Measurements from ENCODE around the gene ZFYVE9. TPM values are rescaled to one million over a fixed set of nuclear protein-coding genes. Genes with fewer than 3 reads are reported as not detected.

ZFYVE9 gene
- total and polyA plus RNA-seq, 9 of the 15 experiments (the other 6 are each of a cell fraction or from before 2014, with no cell fraction given) = 0.52 to 14.4 (median 8.9) TPM

DNA sequence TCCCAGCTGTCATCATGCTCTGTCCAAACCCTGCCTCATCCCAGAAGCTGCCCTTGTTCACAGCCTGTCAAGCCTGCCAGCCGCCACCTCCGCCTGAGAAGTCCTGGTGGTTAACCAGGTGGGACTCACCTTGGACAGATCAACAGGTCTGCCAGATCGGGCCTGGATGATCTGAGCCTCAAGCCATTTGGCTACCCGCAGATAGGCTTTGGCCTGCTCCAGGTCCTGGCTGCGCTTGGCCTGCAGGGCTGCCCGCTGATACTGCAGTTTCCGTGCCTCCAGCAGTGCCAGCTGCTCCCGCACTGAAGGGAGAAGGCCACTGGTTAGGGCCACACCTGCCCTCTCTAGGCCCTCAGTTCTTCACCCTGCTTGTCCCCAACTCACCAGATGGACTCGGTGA lies 215.5 kb downstream of the ZFYVE9 start:
- ATAC-seq = no peak
- H3K27ac ChIP-seq (ENCODE audit: extremely low read depth, low read depth, low read length) = no peak overlapping the region
- 95% methylated on average over 9 of the region's 9 CpGs for WGBS (ENCODE audit: insufficient coverage, low coverage, missing lambda C conversion rate)
- BruUV-seq (replicated peaks) = no TSS peak
- TF ChIP-seq EHMT2 (IDR thresholded peaks at IDR 0.05) (no peak), POLR2G (IDR thresholded peaks at IDR 0.05; ENCODE audit: low read depth, low read length) (peak; percentile 54), POLR2A (conservative IDR thresholded peaks at IDR 0.05) (peak; percentile 40), STAT5A (IDR thresholded peaks at IDR 0.05; ENCODE audit: borderline replicate concordance, low read length) (no peak), RBFOX2 (IDR thresholded peaks at IDR 0.05; ENCODE audit: low read depth, low read length) (peak; percentile 63)
- CTCF ChIA-PET (ENCODE audit: low intra/inter-chr PET ratio) = no interaction called here
- no peaks in the 10 kb centered on the region for H3K27me3 ChIP-seq (ENCODE audit: control insufficient read depth in 2 of 2, insufficient read depth in 2 of 2, low read length in 2 of 2)
- peaks cover 3% of the 10 kb centered on the region; the same call in 1 of the 2 replicates for H4K20me1 ChIP-seq (replicated peaks; ENCODE audit: control insufficient read depth, insufficient read depth, low read length)
- no peaks in the 10 kb centered on the region for H3K9me3 ChIP-seq (replicated peaks; ENCODE audit: control insufficient read depth, insufficient read depth, low read depth, low read length)
- in situ Hi-C loops (cut with MboI) = no loop called here
- peak overlapping the region in 1 of 2 experiments; percentile 14; a peak in 1 of 4 replicates for H3K9ac ChIP-seq (ENCODE audit: insufficient read depth in 1 of 2, low read depth in 2 of 2, low read length in 2 of 2)
- H3K4me3 ChIP-seq = no peak overlapping the region
- H3K36me3 ChIP-seq (ENCODE audit: control insufficient read depth, insufficient read depth, low read length) = peaks cover 100% of the 10 kb centered on the region
- no peak for DNase-seq (ENCODE audit: extremely low read depth in 1 of 4, low spot score in 3 of 4)
- H2AFZ ChIP-seq (ENCODE audit: low read depth, low read length) = no peak overlapping the region
- POLR2A ChIA-PET = interaction anchor here (0.6 to 1.8 kb wide), 5 partner anchors 9 to 1506 kb away, joined by 3 to 8 read pairs (median 4); partner anchors contain the start of gene CC2D1B
- intact Hi-C loops (cut with micrococcal nuclease) = no loop called here
- peaks cover 0 to 2% of the 10 kb centered on the region in 2 experiments; a peak in 2 of 5 replicates for H3K4me1 ChIP-seq (replicated peaks in 1 of 2; ENCODE audit: control insufficient read depth in 2 of 2, insufficient read depth in 2 of 2, low read length in 2 of 2)
- H3K9me1 ChIP-seq (ENCODE audit: control insufficient read depth, insufficient read depth, low read length) = no peaks in the 10 kb centered on the region
- H3K79me2 ChIP-seq (ENCODE audit: control insufficient read depth, insufficient read depth, low read length) = no peaks in the 10 kb centered on the region
- H3K4me2 ChIP-seq (ENCODE audit: insufficient read depth, low read length) = no peak overlapping the region
- no peak for FAIRE-seq

- in situ Hi-C loops (cut with MboI) (no loop called here), intact Hi-C loops (cut with micrococcal nuclease) (no loop called here)
- H3K4me1 ChIP-seq (replicated peaks in 1 of 2; ENCODE audit: control insufficient read depth in 2 of 2, insufficient read depth in 2 of 2, low read length in 2 of 2) = peaks cover 0 to 3% of the 10 kb centered on the region in 2 experiments; a peak in 2 of 5 replicates
- BruUV-seq (replicated peaks) = no TSS peak
- peaks cover 97% of the 10 kb centered on the region for H3K36me3 ChIP-seq (ENCODE audit: control insufficient read depth, insufficient read depth, low read length)
- H3K9me3 ChIP-seq (replicated peaks; ENCODE audit: control insufficient read depth, insufficient read depth, low read depth, low read length) = no peaks in the 10 kb centered on the region
- 97% methylated on average over 17 of the region's 18 CpGs for WGBS (ENCODE audit: insufficient coverage, low coverage, missing lambda C conversion rate)
- no peak overlapping the region for H2AFZ ChIP-seq (ENCODE audit: low read depth, low read length)
- H3K9ac ChIP-seq (ENCODE audit: insufficient read depth in 1 of 2, low read depth in 2 of 2, low read length in 2 of 2) = peak overlapping the region in 1 of 2 experiments; percentile 57; a peak in 1 of 4 replicates
- H3K4me3 ChIP-seq = no peak overlapping the region
- no peak for ATAC-seq
- H3K27me3 ChIP-seq (ENCODE audit: control insufficient read depth in 2 of 2, insufficient read depth in 2 of 2, low read length in 2 of 2) = no peaks in the 10 kb centered on the region
- ChIA-PET POLR2A (interaction anchor here (1.1 to 2.7 kb wide), 3 partner anchors 8 to 10 kb away, joined by 4 to 12 read pairs (median 8); no protein-coding TSS in a partner anchor), CTCF (ENCODE audit: low intra/inter-chr PET ratio) (no interaction called here)
- H3K79me2 ChIP-seq (ENCODE audit: control insufficient read depth, insufficient read depth, low read length) = peaks cover 2% of the 10 kb centered on the region
- H3K4me2 ChIP-seq (ENCODE audit: insufficient read depth, low read length) = no peak overlapping the region
- peaks cover 3% of the 10 kb centered on the region; the same call in 1 of the 2 replicates for H4K20me1 ChIP-seq (replicated peaks; ENCODE audit: control insufficient read depth, insufficient read depth, low read length)
- H3K27ac ChIP-seq (ENCODE audit: extremely low read depth, low read depth, low read length) = no peak overlapping the region
- no peak for FAIRE-seq
- no peaks in the 10 kb centered on the region for H3K9me1 ChIP-seq (ENCODE audit: control insufficient read depth, insufficient read depth, low read length)
- DNase-seq (ENCODE audit: extremely low read depth in 1 of 4, low spot score in 3 of 4) = no peak
- TF ChIP-seq TFE3 (CRISPR knock-in tag; IDR thresholded peaks at IDR 0.05) = no peak
- TF ChIP-seq GATA2 (CRISPR knock-in tag; IDR thresholded peaks at IDR 0.05) = no peak
- no peak for TF ChIP-seq MCM2 (IDR thresholded peaks at IDR 0.05; ENCODE audit: low read depth)
- no peak for TF ChIP-seq MAX (CRISPR knock-in tag; IDR thresholded peaks at IDR 0.05)
- no peak for TF ChIP-seq ZNF217 (CRISPR knock-in tag; IDR thresholded peaks at IDR 0.05)
- TF ChIP-seq MYNN (IDR thresholded peaks at IDR 0.05) = no peak
- no peak for TF ChIP-seq MYNN (CRISPR knock-in tag; IDR thresholded peaks at IDR 0.05)
- TF ChIP-seq RBM22 (IDR thresholded peaks at IDR 0.05; ENCODE audit: low read depth, low read length, poor library complexity, severe bottlenecking) = no peak
- TF ChIP-seq POLR2G (IDR thresholded peaks at IDR 0.05; ENCODE audit: low read depth, low read length) = peak; percentile 65
- peak; percentile 58 for TF ChIP-seq RBFOX2 (IDR thresholded peaks at IDR 0.05; ENCODE audit: low read depth, low read length)
Measured at GRCh38 chr1:52358851-52359497, 217.1 kb downstream of the ZFYVE9 start.

Data from K562 (cell line).